Placental epithelial cell (primary cell): ENCODE results near the gene DPF1. TPM values are rescaled to one million over a fixed set of nuclear protein-coding genes. Genes with fewer than 3 reads are reported as not detected.

Experiments
- small RNA-seq: library from RNA; depleted of rRNA; stranded (forward); fragments of <200 nt; gene quantifications from one replicate; pipeline ENCODE3, GENCODE V24; 2012
- total RNA-seq: library from RNA; depleted of rRNA; stranded (reverse); fragments of >200 nt; gene quantifications from 2 replicates; pipeline ENCODE4 v1.2.3, GENCODE V29; 2012

DPF1 gene
- under 0.01 and 1.3 TPM in 2 replicates for total RNA-seq

GRCh38 chr19:38224014-38224862, at the start of gene DPF1:
Gene DPF1, minus strand, starts transcription at chr19:38224222. Its CDS starts 80 bp downstream, at chr19:38224142.

GRCh38 chr19:38264486-38265212, 40.6 kb upstream of the DPF1 start, which contains the start of gene SPINT2:
Gene SPINT2, plus strand, starts transcription at chr19:38264573. Its CDS starts 320 bp downstream, at chr19:38264893.

Small RNA genes within 50 kb of the gene (small RNA-seq; reads per million reads assigned to genes)
- gene RN7SL663P = not detected

Other genes starting within 250 kb of the DPF1 start
- not detected in 2 replicates for gene PPP1R14A, start 32.2 kb upstream of the DPF1 start, total RNA-seq
- gene SPINT2, start 40.4 kb upstream of the DPF1 start, total RNA-seq = 283 and 364 TPM in 2 replicates
- 137 and 144 TPM in 2 replicates for gene C19orf33, start 80.0 kb upstream of the DPF1 start, total RNA-seq
- 34.5 and 100 TPM in 2 replicates for gene YIF1B, start 91.7 kb upstream of the DPF1 start, total RNA-seq
- gene KCNK6, start 95.6 kb upstream of the DPF1 start, total RNA-seq = 20.0 and 23.0 TPM in 2 replicates
- gene CATSPERG, start 111.6 kb upstream of the DPF1 start, total RNA-seq = 1.6 and 1.7 TPM in 2 replicates
- 162 and 390 TPM in 2 replicates for gene PSMD8, start 150.3 kb upstream of the DPF1 start, total RNA-seq
- 0.43 and 0.79 TPM in 2 replicates for gene GGN, start 163.8 kb upstream of the DPF1 start, total RNA-seq
- 0.22 and 0.79 TPM in 2 replicates for gene SPRED3, start 164.5 kb upstream of the DPF1 start, total RNA-seq
- gene FAM98C, start 178.9 kb upstream of the DPF1 start, total RNA-seq = 13.7 and 16.8 TPM in 2 replicates
- gene RASGRP4, start 202.0 kb upstream of the DPF1 start, total RNA-seq = not detected in 2 replicates
- under 0.01 and 0.11 TPM in 2 replicates for gene RYR1, start 209.5 kb upstream of the DPF1 start, total RNA-seq